ENCODE data around the gene UPP2. TPM values are rescaled to one million over a fixed set of nuclear protein-coding genes. Genes with fewer than 3 reads are reported as not detected.

The UPP2 gene
- total and polyA plus RNA-seq, 4 donors = 0.51 to 9.0 (median 1.3) TPM

GRCh38 chr2:158120664-158121641, 19.3 kb downstream of the UPP2 start:
- 44% methylated on average over 8 of the region's 8 CpGs for WGBS
- H3K4me3 ChIP-seq (ENCODE audit: low read depth in 1 of 3, low read length in 3 of 3) = no peak overlapping the region
- TF ChIP-seq FOXA2 (IDR thresholded peaks at IDR 0.05) (no peak), RXRA (IDR thresholded peaks at IDR 0.05) (peak in 1 of 2 donors; percentile 15), HNF4A (conservative IDR thresholded peaks at IDR 0.05) (peak; percentile 53 to 70)
- peaks cover 0 to 7% (median 3%) of the 10 kb centered on the region in 4 donors for H3K4me1 ChIP-seq (ENCODE audit: control insufficient read depth in 4 of 4, insufficient read depth in 4 of 4, low read length in 3 of 4)
- H3K36me3 ChIP-seq (ENCODE audit: control insufficient read depth in 4 of 4, insufficient read depth in 3 of 4, low read depth in 1 of 4, low read length in 3 of 4) = no peaks in the 10 kb centered on the region
- no peak overlapping the region for H3K27ac ChIP-seq (ENCODE audit: low read depth in 1 of 2, low read length in 2 of 2)
- H3K9ac ChIP-seq (ENCODE audit: low read depth in 1 of 2, low read length in 2 of 2) = no peak overlapping the region
- no peaks in the 10 kb centered on the region for H3K27me3 ChIP-seq (ENCODE audit: control insufficient read depth in 4 of 4, insufficient read depth in 4 of 4, low read length in 3 of 4)
- no peaks in the 10 kb centered on the region for H3K9me3 ChIP-seq (ENCODE audit: control insufficient read depth in 4 of 4, low read length in 3 of 4)
- DNase-seq (ENCODE audit: low spot score) = no peak

- DNase-seq (ENCODE audit: low spot score) = no peak
- Histone ChIP-seq H3K27ac (ENCODE audit: low read depth in 1 of 2, low read length in 2 of 2) (no peak overlapping the region), H3K9ac (ENCODE audit: low read depth in 1 of 2, low read length in 2 of 2) (no peak overlapping the region), H3K4me3 (ENCODE audit: low read depth in 1 of 3, low read length in 3 of 3) (no peak overlapping the region), H3K36me3 (ENCODE audit: control insufficient read depth in 4 of 4, insufficient read depth in 3 of 4, low read depth in 1 of 4, low read length in 3 of 4) (no peaks in the 10 kb centered on the region), H3K27me3 (ENCODE audit: control insufficient read depth in 4 of 4, insufficient read depth in 4 of 4, low read length in 3 of 4) (no peaks in the 10 kb centered on the region), H3K4me1 (ENCODE audit: control insufficient read depth in 4 of 4, insufficient read depth in 4 of 4, low read length in 3 of 4) (peaks cover 4 to 46% (median 36%) of the 10 kb centered on the region in 4 donors), H3K9me3 (ENCODE audit: control insufficient read depth in 4 of 4, low read length in 3 of 4) (no peaks in the 10 kb centered on the region)
- 81% methylated on average over 2 of the region's 2 CpGs for WGBS
- TF ChIP-seq RXRA (IDR thresholded peaks at IDR 0.05) = no peak
- TF ChIP-seq NR2F2 (IDR thresholded peaks at IDR 0.05) = no peak
- no peak for TF ChIP-seq RAD21 (IDR thresholded peaks at IDR 0.05)
- TF ChIP-seq REST (IDR thresholded peaks at IDR 0.05) = no peak
- TF ChIP-seq HNF4G (IDR thresholded peaks at IDR 0.05) = no peak
- TF ChIP-seq MAX (IDR thresholded peaks at IDR 0.05) = no peak
- TF ChIP-seq TAF1 (conservative IDR thresholded peaks at IDR 0.05) = no peak
- no peak for TF ChIP-seq YY1 (IDR thresholded peaks at IDR 0.05)
- no peak for TF ChIP-seq EGR1 (IDR thresholded peaks at IDR 0.05; ENCODE audit: low read depth in 2 of 2)
- TF ChIP-seq HNF4A (conservative IDR thresholded peaks at IDR 0.05) = no peak
- no peak for TF ChIP-seq SP1 (IDR thresholded peaks at IDR 0.05)
- TF ChIP-seq CTCF (IDR thresholded peaks at IDR 0.05; ENCODE audit: low read depth, low read length, missing input control) = no peak
- no peak for TF ChIP-seq ZBTB33 (IDR thresholded peaks at IDR 0.05)
Observed at GRCh38 chr2:158124896-158125295, 23.2 kb downstream of the UPP2 start.
